ENCODE measurements around the gene ZBTB4. TPM values are rescaled to one million over a fixed set of nuclear protein-coding genes. Genes with fewer than 3 reads are reported as not detected.

Gene ZBTB4
- total and polyA plus RNA-seq, 7 experiments from 2014 or later = 15.3 to 89.2 (median 49.8) TPM

DNA sequence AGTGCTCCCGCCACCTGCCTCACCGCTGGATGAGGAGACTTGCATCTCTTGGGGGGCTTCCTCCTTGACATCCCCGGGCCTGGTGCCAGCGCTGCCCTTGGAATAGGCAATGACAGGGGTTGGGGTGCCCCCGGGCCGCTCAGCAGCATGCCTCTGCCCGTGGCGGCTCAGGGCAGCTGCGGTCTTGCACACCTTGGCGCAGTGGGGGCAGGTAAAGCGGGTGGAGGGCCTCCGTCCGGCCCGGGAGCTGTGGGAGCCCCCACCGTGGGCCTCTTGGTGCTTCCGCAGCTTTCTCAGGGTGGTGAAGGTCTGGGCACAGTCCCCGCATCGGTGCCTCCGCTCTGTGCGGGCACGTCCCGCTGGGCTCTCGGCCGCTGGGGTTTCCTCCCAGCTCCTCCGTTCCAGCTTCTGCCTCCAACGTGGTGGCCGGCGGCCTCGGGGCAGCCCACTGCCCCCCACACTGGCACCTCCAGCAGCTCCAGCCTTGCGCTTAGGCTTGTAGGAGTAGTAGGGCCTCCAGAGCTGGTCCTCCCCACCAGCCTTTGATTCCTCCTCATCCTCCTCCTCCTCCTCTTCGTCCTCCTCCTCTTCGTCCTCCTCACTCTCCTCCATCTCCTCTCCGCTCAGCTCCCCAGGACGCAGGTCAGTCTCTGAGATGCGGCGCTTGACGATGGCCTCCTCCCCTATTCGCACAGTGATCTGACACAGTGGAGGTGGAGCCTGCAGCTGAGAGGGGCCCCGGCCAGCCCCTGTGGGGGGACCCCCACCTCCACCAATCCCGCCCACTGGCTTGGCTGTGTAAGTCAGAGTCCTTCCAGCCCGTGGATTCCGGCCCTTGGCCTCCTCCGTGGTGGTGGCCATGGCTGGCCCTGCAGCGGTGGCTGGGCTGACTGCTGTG, 16.7 kb downstream of the ZBTB4 start:
- intact Hi-C loops (cut with micrococcal nuclease) = no loop called here
- POLR2A ChIA-PET = interaction anchor here (1.0 to 13.7 kb wide), 4 partner anchors 13 to 98 kb away, joined by 3 to 199 read pairs (median 6); partner anchors contain the start of genes SENP3, SLC35G6 and ZBTB4
- H3K36me3 Mint-ChIP-seq = peaks cover 0 to 22% (median 4%) of the 10 kb centered on the region in 5 donors
- no peak overlapping the region for H3K4me3 Mint-ChIP-seq
- Histone ChIP-seq H3K27ac (ENCODE audit: low read depth, low read length) (no peak overlapping the region), H3K36me3 (ENCODE audit: control insufficient read depth in 2 of 3, insufficient read depth in 3 of 3, low read length in 3 of 3) (peaks cover 0 to 53% (median 10%) of the 10 kb centered on the region in 3 experiments), H3K4me1 (ENCODE audit: control insufficient read depth in 2 of 2, insufficient read depth in 2 of 2, low read length in 2 of 2) (no peaks in the 10 kb centered on the region), H3K27me3 (ENCODE audit: control insufficient read depth in 2 of 2, insufficient read depth in 2 of 2, low read length in 2 of 2) (no peaks in the 10 kb centered on the region), H3K4me3 (ENCODE audit: low read length) (no peak overlapping the region), H3K9me3 (ENCODE audit: control insufficient read depth in 2 of 3, low read length in 3 of 3) (no peaks in the 10 kb centered on the region)
- no peaks in the 10 kb centered on the region for H3K27me3 Mint-ChIP-seq
- CTCF ChIA-PET = no interaction called here
- no peak overlapping the region for H3K27ac Mint-ChIP-seq
- peaks cover 4 to 29% (median 11%) of the 10 kb centered on the region in 7 donors for H3K4me1 Mint-ChIP-seq
- DNase-seq (no peak), ATAC-seq (no peak)
- peaks cover 0 to 2% (median 0%) of the 10 kb centered on the region in 11 donors for H3K9me3 Mint-ChIP-seq

DNA sequence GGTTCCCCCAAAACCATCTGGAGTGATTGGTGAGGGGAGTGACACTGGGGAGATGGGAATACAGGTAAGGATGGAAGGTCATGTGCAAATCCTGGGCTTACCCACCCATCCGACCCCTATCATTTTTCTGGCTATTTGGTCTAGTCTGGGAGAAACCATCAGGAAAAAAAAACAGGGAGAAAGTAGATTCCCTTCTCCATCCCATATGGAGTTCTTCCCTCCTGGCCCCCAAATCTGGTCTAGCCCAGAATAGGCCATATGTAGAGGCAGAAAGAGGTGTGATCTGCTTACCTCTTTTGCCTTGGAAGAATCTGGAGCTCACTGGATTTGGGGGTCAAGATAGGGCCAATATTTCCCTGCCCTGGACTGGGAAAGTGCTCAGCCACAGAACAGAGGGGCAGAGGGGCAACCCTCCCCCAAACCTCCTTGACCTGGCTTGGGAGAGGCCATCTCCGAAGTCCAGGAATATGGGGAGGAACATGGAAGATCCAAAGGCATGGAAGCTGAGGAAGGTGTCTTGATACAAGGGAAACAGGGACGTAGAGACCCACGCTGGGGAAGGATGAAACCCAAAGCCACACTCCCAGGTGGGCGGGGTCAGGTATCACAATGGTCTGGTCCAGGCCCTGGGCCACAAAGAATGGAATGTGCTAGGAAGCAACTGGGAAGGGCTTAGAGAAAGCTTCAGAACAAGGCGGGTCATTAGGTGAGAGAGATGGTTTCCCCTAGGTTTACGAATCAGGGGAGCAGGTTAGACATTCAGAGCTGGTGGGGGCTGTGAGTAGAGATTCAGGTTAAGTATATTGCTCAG, 18.4 kb downstream of the ZBTB4 start:
- Histone ChIP-seq H3K27ac (ENCODE audit: low read depth, low read length) (no peak overlapping the region), H3K4me3 (ENCODE audit: low read length) (no peak overlapping the region), H3K4me1 (ENCODE audit: control insufficient read depth in 2 of 2, insufficient read depth in 2 of 2, low read length in 2 of 2) (peaks cover 8% of the 10 kb centered on the region in 2 donors), H3K36me3 (ENCODE audit: control insufficient read depth in 2 of 3, insufficient read depth in 3 of 3, low read length in 3 of 3) (peaks cover 0 to 36% (median 5%) of the 10 kb centered on the region in 3 experiments), H3K9me3 (ENCODE audit: control insufficient read depth in 2 of 3, low read length in 3 of 3) (no peaks in the 10 kb centered on the region), H3K27me3 (ENCODE audit: control insufficient read depth in 2 of 2, insufficient read depth in 2 of 2, low read length in 2 of 2) (no peaks in the 10 kb centered on the region)
- no peak overlapping the region for H3K4me3 Mint-ChIP-seq
- H3K9me3 Mint-ChIP-seq = peaks cover 0 to 2% (median 0%) of the 10 kb centered on the region in 11 donors
- peaks cover 0 to 26% (median 19%) of the 10 kb centered on the region in 7 donors for H3K4me1 Mint-ChIP-seq
- intact Hi-C loops (cut with micrococcal nuclease) = no loop called here
- peak overlapping the region in 3 of 9 donors; percentile 18 to 84 (median 71) for H3K27ac Mint-ChIP-seq
- ChIA-PET POLR2A (interaction anchor here (0.6 to 13.7 kb wide), 5 partner anchors 15 to 44 kb away, joined by 3 to 199 read pairs (median 8); partner anchors contain the start of genes POLR2A, SLC35G6 and ZBTB4), CTCF (interaction anchor here (0.6 to 0.9 kb wide), 2 partner anchors 23 to 668 kb away, joined by 3 read pairs; no protein-coding TSS in a partner anchor)
- ATAC-seq (no peak), DNase-seq (no peak)
- no peaks in the 10 kb centered on the region for H3K27me3 Mint-ChIP-seq
- H3K36me3 Mint-ChIP-seq = peaks cover 0 to 23% (median 4%) of the 10 kb centered on the region in 5 donors

DNA sequence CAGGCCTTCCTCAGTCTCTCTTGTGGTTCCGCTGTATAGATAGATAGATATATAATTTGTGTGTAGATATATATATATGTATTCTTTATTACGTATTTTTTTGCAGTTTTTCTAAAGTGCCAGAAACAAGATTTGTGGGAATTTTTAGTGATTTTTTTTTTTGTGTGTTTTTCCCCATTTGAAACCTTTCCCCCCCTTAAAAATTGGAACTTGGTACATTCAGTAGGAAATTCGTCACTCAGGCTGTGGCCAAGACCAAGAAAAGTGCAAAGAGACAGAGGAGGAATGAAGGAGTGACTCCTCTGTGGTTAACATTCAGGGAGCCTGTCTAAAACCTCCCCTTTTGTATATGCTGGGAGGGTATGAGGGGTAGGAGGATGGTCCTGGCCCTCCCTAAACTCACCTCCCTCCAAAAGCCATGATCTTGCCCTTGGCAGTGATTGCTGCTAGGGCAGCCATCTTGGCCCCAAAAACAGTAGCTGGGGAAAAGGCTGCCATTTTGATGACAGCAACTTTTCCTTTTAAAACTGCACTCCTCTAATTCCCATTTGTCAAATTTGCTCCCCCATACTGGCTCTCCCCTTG, 19.4 kb downstream of the ZBTB4 start:
- H3K27ac Mint-ChIP-seq = peak overlapping the region in 1 of 9 donors; percentile 36
- intact Hi-C loops (cut with micrococcal nuclease) = loop anchor here in 1 of 2 donors (5.0 kb wide), 1 partner anchor 68 kb away; the partner anchor contains the start of gene PLSCR3
- CTCF ChIA-PET = interaction anchor here (0.6 kb wide), 1 partner anchor 669 kb away, joined by 3 read pairs; no protein-coding TSS in a partner anchor

DNA sequence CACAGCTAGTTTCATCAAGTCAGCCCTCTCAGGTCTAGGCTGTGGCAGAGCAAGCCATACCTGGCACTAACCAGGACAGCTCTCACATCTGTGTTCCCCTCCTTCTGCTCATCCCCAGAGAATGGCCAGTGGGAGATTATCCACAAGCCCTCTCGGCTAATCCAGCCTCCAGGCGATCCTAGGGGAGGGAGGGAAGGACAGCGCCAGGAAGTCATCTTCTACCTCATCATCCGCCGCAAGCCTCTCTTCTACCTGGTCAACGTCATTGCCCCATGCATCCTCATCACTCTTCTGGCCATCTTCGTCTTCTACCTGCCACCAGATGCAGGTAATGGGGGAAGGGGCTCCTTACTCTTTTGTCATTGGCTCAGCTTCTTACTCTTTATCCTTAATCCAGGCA, 31.0 kb downstream of the ZBTB4 start:
- DNase-seq (no peak), ATAC-seq (no peak)
- Mint-ChIP-seq H3K36me3 (peaks cover 0 to 37% (median 6%) of the 10 kb centered on the region in 5 donors), H3K4me3 (no peak overlapping the region), H3K9me3 (peaks cover 0 to 5% (median 0%) of the 10 kb centered on the region in 11 donors), H3K4me1 (peaks cover 19 to 37% (median 29%) of the 10 kb centered on the region in 7 donors), H3K27ac (peak overlapping the region in 1 of 9 donors; percentile 2), H3K27me3 (peaks cover 24 to 38% (median 30%) of the 10 kb centered on the region in 5 donors)
- no peak overlapping the region for H3K27ac ChIP-seq (ENCODE audit: low read depth, low read length)
- POLR2A ChIA-PET = interaction anchor here (5.5 to 6.1 kb wide), 2 partner anchors 12 to 36 kb away, joined by 35 to 43 read pairs; partner anchors contain the start of genes POLR2A and TMEM102
- H3K4me1 ChIP-seq (ENCODE audit: control insufficient read depth in 2 of 2, insufficient read depth in 2 of 2, low read length in 2 of 2) = peaks cover 4 to 17% of the 10 kb centered on the region in 2 donors
- peaks cover 5 to 17% of the 10 kb centered on the region in 2 donors for H3K27me3 ChIP-seq (ENCODE audit: control insufficient read depth in 2 of 2, insufficient read depth in 2 of 2, low read length in 2 of 2)
- CTCF ChIA-PET = interaction anchor here (1.0 kb wide), 1 partner anchor 13 kb away, joined by 3 read pairs; the partner anchor contains the start of gene TMEM102
- no peaks in the 10 kb centered on the region for H3K9me3 ChIP-seq (ENCODE audit: control insufficient read depth in 2 of 3, low read length in 3 of 3)
- intact Hi-C loops (cut with micrococcal nuclease) = no loop called here
- no peaks in the 10 kb centered on the region for H3K36me3 ChIP-seq (ENCODE audit: control insufficient read depth in 2 of 3, insufficient read depth in 3 of 3, low read length in 3 of 3)
- H3K4me3 ChIP-seq (ENCODE audit: low read length) = no peak overlapping the region

More for the DNA sequence above, 19.4 kb downstream of the ZBTB4 start:
- peaks cover 0 to 29% (median 5%) of the 10 kb centered on the region in 3 experiments for H3K36me3 ChIP-seq (ENCODE audit: control insufficient read depth in 2 of 3, insufficient read depth in 3 of 3, low read length in 3 of 3)
- peaks cover 0 to 4% (median 0%) of the 10 kb centered on the region in 11 donors for H3K9me3 Mint-ChIP-seq
- no peak overlapping the region for H3K27ac ChIP-seq (ENCODE audit: low read depth, low read length)
- no peak overlapping the region for H3K4me3 Mint-ChIP-seq
- DNase-seq = no peak
- peaks cover 4 to 31% (median 25%) of the 10 kb centered on the region in 7 donors for H3K4me1 Mint-ChIP-seq
- no peaks in the 10 kb centered on the region for H3K9me3 ChIP-seq (ENCODE audit: control insufficient read depth in 2 of 3, low read length in 3 of 3)
- no peak overlapping the region for H3K4me3 ChIP-seq (ENCODE audit: low read length)
- H3K27me3 Mint-ChIP-seq = no peaks in the 10 kb centered on the region
- peaks cover 0 to 25% (median 4%) of the 10 kb centered on the region in 5 donors for H3K36me3 Mint-ChIP-seq
- ATAC-seq = no peak
- no peaks in the 10 kb centered on the region for H3K27me3 ChIP-seq (ENCODE audit: control insufficient read depth in 2 of 2, insufficient read depth in 2 of 2, low read length in 2 of 2)
- peaks cover 8 to 9% of the 10 kb centered on the region in 2 donors for H3K4me1 ChIP-seq (ENCODE audit: control insufficient read depth in 2 of 2, insufficient read depth in 2 of 2, low read length in 2 of 2)
- POLR2A ChIA-PET = interaction anchor here (0.6 to 13.7 kb wide), 4 partner anchors 16 to 100 kb away, joined by 3 to 199 read pairs (median 12); partner anchors contain the start of genes POLR2A, SLC35G6 and ZBTB4

DNA sequence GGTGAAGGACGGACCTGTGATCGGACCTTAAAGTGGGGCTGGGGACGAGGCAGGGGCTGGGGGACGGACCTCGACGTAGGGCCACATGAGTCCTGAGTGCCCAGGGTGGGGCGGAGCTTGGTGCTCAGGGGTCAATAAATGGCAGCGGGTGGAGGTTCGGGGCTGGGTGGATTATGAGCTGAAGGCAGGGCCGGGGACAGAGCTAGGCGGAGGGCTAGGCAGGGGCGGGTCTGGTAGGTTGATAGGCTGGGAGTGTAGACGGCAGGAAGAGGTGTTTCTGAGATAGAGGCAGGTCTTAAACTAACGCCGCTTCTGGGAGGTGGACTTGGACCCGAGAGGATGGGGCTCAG, 33.8 kb downstream of the ZBTB4 start:
- H3K4me3 Mint-ChIP-seq = peak overlapping the region; percentile 75 to 89 (median 84)

More for the DNA sequence above, 33.8 kb downstream of the ZBTB4 start:
- Histone ChIP-seq H3K4me3 (ENCODE audit: low read length) (peak overlapping the region; percentile 30), H3K27me3 (ENCODE audit: control insufficient read depth in 2 of 2, insufficient read depth in 2 of 2, low read length in 2 of 2) (peaks cover 9 to 31% of the 10 kb centered on the region in 2 donors), H3K36me3 (ENCODE audit: control insufficient read depth in 2 of 3, insufficient read depth in 3 of 3, low read length in 3 of 3) (no peaks in the 10 kb centered on the region), H3K9me3 (ENCODE audit: control insufficient read depth in 2 of 3, low read length in 3 of 3) (no peaks in the 10 kb centered on the region), H3K27ac (ENCODE audit: low read depth, low read length) (no peak overlapping the region), H3K4me1 (ENCODE audit: control insufficient read depth in 2 of 2, insufficient read depth in 2 of 2, low read length in 2 of 2) (peaks cover 4 to 22% of the 10 kb centered on the region in 2 donors)
- DNase-seq (peak in 5 of 9 donors; percentile 35 to 52 (median 41)), ATAC-seq (peak; percentile 77)
- H3K27ac Mint-ChIP-seq = peak overlapping the region in 5 of 9 donors; percentile 26 to 90 (median 39)
- H3K9me3 Mint-ChIP-seq = peaks cover 0 to 5% (median 0%) of the 10 kb centered on the region in 11 donors
- H3K27me3 Mint-ChIP-seq = peaks cover 39 to 63% (median 52%) of the 10 kb centered on the region in 5 donors
- H3K4me1 Mint-ChIP-seq = peaks cover 19 to 34% (median 26%) of the 10 kb centered on the region in 7 donors
- ChIA-PET POLR2A (interaction anchor here (0.6 to 7.5 kb wide), 11 partner anchors 9 to 131 kb away, joined by 3 to 79 read pairs (median 3); partner anchors contain the start of genes POLR2A, SENP3, TMEM102 and ZBTB4), CTCF (interaction anchor here (0.6 to 1.5 kb wide), 6 partner anchors 8 to 207 kb away, joined by 3 to 5 read pairs (median 3); no protein-coding TSS in a partner anchor)
- intact Hi-C loops (cut with micrococcal nuclease) = loop anchor here in 1 of 2 donors (1.0 kb wide), 1 partner anchor 10 kb away; no protein-coding TSS in a partner anchor
- peaks cover 0 to 44% (median 6%) of the 10 kb centered on the region in 5 donors for H3K36me3 Mint-ChIP-seq
